A673 (cell line): ENCODE data around the gene PLEKHS1. TPM values are rescaled to one million over a fixed set of nuclear protein-coding genes. Genes with fewer than 3 reads are reported as not detected.
A peak's percentile ranks its signal among the peaks of the same experiment; 100 is the strongest.
"Not testable (repeated sequence)": the region's sequence is repeated elsewhere in the genome, so short reads cannot be mapped to it uniquely, and the experiment has no call there.

Experiments used
- BruUV-seq: library from RNA; stranded (reverse); fragments of 400-500 nt; replicated peaks from 2 replicates; lab custom pipeline; 2021; lab: Mats Ljungman, UMichigan
- CTCF ChIA-PET: fragments of 300-600 bp; sonication (Branson Sonifier 250); formaldehyde crosslinking; loops from one replicate; lab custom pipeline; 2022; ENCODE audit warnings: antibody characterized with exemption; lab: Charles Lee
- POLR2A ChIA-PET: fragments of 300-600 bp; sonication (Branson Sonifier 250); formaldehyde crosslinking; loops from one replicate; lab custom pipeline; 2022; ENCODE audit warnings: antibody characterized with exemption; ENCODE audit not compliant: low non-redundant PET; lab: Charles Lee
- DNase-seq: peaks from one replicate; pipeline ENCODE4 v3.0.0-alpha.2; 2015; ENCODE audit warnings: low spot score
- H3K27ac ChIP-seq: fragments of 200-600 bp; sonication (generic); 2 replicates; pipeline ENCODE4 v1.5.1; 2016; ENCODE audit warnings: mixed run types, low read depth, mild to moderate bottlenecking, mixed read lengths, antibody characterized with exemption, low read length; ENCODE audit not compliant: poor library complexity, severe bottlenecking
- H3K27me3 ChIP-seq: fragments of 200-600 bp; sonication (generic); replicated peaks from 2 replicates; pipeline ENCODE4 v1.6.1; 2017; ENCODE audit warnings: mixed run types, low read depth, mild to moderate bottlenecking, mixed read lengths, antibody characterized with exemption, low read length; ENCODE audit not compliant: insufficient read depth, poor library complexity
- H3K36me3 ChIP-seq: fragments of 200-600 bp; sonication (generic); 2 replicates; pipeline ENCODE4 v1.6.1; 2016; ENCODE audit warnings: mixed run types, mild to moderate bottlenecking, mixed read lengths, antibody characterized with exemption, low read length; ENCODE audit not compliant: insufficient read depth, poor library complexity, severe bottlenecking
- H3K4me1 ChIP-seq: fragments of 200-600 bp; sonication (generic); 2 replicates; pipeline ENCODE4 v1.6.1; 2017; ENCODE audit warnings: mixed run types, mild to moderate bottlenecking, mixed read lengths, antibody characterized with exemption, low read length; ENCODE audit not compliant: insufficient read depth, poor library complexity, severe bottlenecking
- H3K4me3 ChIP-seq: fragments of 200-600 bp; sonication (generic); 2 replicates; pipeline ENCODE4 v1.5.1; 2016; ENCODE audit warnings: low read depth, mixed run types, mild to moderate bottlenecking, mixed read lengths, low read length; ENCODE audit not compliant: poor library complexity, severe bottlenecking
- H3K9me3 ChIP-seq: fragments of 200-600 bp; sonication (generic); 2 replicates; pipeline ENCODE4 v1.6.1; 2016; ENCODE audit warnings: mixed run types, low read depth, mild to moderate bottlenecking, mixed read lengths, antibody characterized with exemption, low read length; ENCODE audit not compliant: poor library complexity, severe bottlenecking
- CTCF ChIP-seq: fragments of 300-800, 200-600 bp; sonication (generic); conservative IDR thresholded peaks from 2 replicates; pipeline ENCODE4 v1.5.1; 2017; ENCODE audit warnings: low read depth, mild to moderate bottlenecking, antibody characterized with exemption, low read length, moderate library complexity, mixed read lengths
- EZH2 ChIP-seq: fragments of 200-600 bp; sonication (generic); IDR thresholded peaks from 2 replicates; pipeline ENCODE4 v1.6.1; 2017; ENCODE audit warnings: borderline replicate concordance, low read depth, mild to moderate bottlenecking, mixed read lengths, antibody characterized with exemption, low read length; ENCODE audit not compliant: poor library complexity, severe bottlenecking
- intact Hi-C: fragments of 100-400 bp; cut with micrococcal nuclease; formaldehyde crosslinking; loops from one replicate; pipeline ENCODE4 v1.10.0; 2022; ENCODE audit not compliant: unreplicated experiment
- total RNA-seq: library from RNA; stranded (reverse); gene quantifications from 2 replicates; pipeline ENCODE4 v1.2.3, GENCODE V29; 2021

Gene PLEKHS1
- total RNA-seq, 1 experiment from 2014 or later: not detected

DNA sequence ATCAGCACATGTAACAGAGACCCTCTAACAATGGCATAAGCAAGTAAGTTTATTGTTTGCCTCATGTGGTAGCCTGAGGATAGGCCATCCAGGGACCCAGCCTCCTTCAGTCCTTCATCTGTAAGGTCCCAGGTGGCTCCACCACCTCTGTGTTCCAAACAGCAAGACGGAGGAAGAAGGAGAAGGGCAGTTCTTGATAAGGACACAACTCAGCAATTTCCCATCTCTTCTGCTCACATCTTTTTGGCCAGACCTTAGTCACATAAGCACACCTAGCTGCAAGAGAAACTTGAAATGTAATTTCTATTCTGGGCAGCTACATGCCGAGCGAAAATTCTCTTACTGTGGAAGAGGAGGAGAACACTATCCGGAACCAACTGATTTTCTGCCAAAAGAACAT lies 68.5 kb downstream of the PLEKHS1 start:
- Histone ChIP-seq H3K4me3 (no peak overlapping the region), H3K36me3 (no peaks in the 10 kb centered on the region), H3K4me1 (no peaks in the 10 kb centered on the region), H3K27me3 (no peaks in the 10 kb centered on the region), H3K9me3 (no peaks in the 10 kb centered on the region), H3K27ac (no peak overlapping the region)
- DNase-seq: no peak
- ChIA-PET POLR2A (no interaction called here), CTCF (no interaction called here)
- BruUV-seq: no TSS peak
- no peak for TF ChIP-seq CTCF
- no peak for TF ChIP-seq EZH2
- intact Hi-C loops: no loop called here

GRCh38 chr10:113820507-113820906 lies 69.0 kb downstream of the PLEKHS1 start:
- intact Hi-C loops: no loop called here
- no peaks in the 10 kb centered on the region for H3K4me1 ChIP-seq
- CTCF ChIA-PET: no interaction called here
- H3K9me3 ChIP-seq: no peaks in the 10 kb centered on the region
- no TSS peak for BruUV-seq
- no peak overlapping the region for H3K4me3 ChIP-seq
- no peaks in the 10 kb centered on the region for H3K27me3 ChIP-seq
- TF ChIP-seq EZH2 (no peak), CTCF (peak; percentile 50)
- POLR2A ChIA-PET: no interaction called here
- no peaks in the 10 kb centered on the region for H3K36me3 ChIP-seq
- DNase-seq: no peak
- no peak overlapping the region for H3K27ac ChIP-seq

DNA sequence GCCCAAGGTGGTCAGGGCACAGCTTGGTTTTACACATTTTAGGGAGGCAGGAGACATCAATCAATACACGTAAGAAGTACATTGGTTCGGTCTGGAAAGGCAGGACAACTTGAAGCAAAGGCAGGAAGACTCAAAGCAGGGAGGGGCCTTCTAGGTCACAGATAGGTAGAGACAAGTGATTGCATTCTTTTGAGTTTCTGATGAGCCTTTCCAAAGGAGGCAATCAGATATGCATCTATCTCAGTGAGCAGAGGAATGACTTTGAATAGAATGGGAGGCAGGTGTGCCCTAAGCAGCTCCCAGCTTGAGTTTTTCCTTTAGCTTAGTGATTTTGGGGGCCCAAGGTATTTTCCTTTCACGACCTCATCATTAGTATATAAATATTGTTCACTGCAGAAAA lies 69.8 kb downstream of the PLEKHS1 start:
- POLR2A ChIA-PET: interaction anchor here (0.6 kb wide), 1 partner anchor 35 kb away, joined by 4 read pairs; no protein-coding TSS in a partner anchor
- H3K36me3 ChIP-seq, intact Hi-C loops, BruUV-seq, H3K27me3 ChIP-seq, H3K4me3 ChIP-seq, H3K9me3 ChIP-seq, H3K4me1 ChIP-seq, CTCF ChIA-PET, H3K27ac ChIP-seq, DNase-seq: not testable (repeated sequence)

DNA sequence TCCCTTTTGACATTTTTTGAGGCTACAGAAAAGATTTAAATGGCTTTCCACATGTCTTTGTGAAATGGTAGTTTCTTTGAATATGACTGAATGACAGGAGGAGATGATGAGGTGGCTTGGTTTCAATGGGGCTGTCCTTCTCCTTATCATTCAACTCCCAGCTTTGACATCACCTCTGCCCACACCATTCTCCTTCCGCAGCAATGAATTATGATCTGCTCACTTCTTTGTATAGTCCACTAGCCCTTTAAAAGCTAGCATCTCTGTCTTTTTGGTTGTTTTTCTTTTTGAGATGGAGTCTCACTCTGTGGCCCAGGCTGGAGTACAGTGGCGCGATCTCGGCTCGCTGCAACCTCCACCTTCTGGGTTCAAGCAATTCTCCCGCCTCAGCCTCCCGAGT lies 70.7 kb downstream of the PLEKHS1 start:
- H3K27me3 ChIP-seq: no peaks in the 10 kb centered on the region
- no TSS peak for BruUV-seq
- ChIA-PET POLR2A (no interaction called here), CTCF (no interaction called here)
- TF ChIP-seq CTCF (no peak), EZH2 (no peak)
- no peak overlapping the region for H3K27ac ChIP-seq
- intact Hi-C loops: no loop called here
- H3K4me1 ChIP-seq: no peaks in the 10 kb centered on the region
- no peak overlapping the region for H3K4me3 ChIP-seq
- no peak for DNase-seq
- no peaks in the 10 kb centered on the region for H3K36me3 ChIP-seq
- no peaks in the 10 kb centered on the region for H3K9me3 ChIP-seq
